Sigmoid colon (tissue), 7 donors: ENCODE measurements around the gene TFAM. TPM values are rescaled to one million over a fixed set of nuclear protein-coding genes. Genes with fewer than 3 reads are reported as not detected.

Experiments used
- DNase-seq: peaks from one replicate; pipeline ENCODE4 v3.0.0-alpha.2; 2019
- H3K27ac ChIP-seq, 4 donors: fragments of 200-600 bp; sonication (generic); one replicate each; pipeline ENCODE4 v1.5.1; 2016 to 2019; ENCODE audit warnings: mild to moderate bottlenecking in 1 of 4
- H3K27me3 ChIP-seq, 3 donors: fragments of 200-600 bp; sonication (generic); one replicate each; pipeline ENCODE4 v1.5.1; 2019; ENCODE audit warnings: mild to moderate bottlenecking in 1 of 3
- H3K36me3 ChIP-seq, 4 donors: fragments of 200-600 bp; sonication (generic); one replicate each; pipeline ENCODE4 v1.5.1; 2016 to 2019
- H3K4me1 ChIP-seq, 4 donors: fragments of 200-600 bp; sonication (generic); one replicate each; pipeline ENCODE4 v1.5.1; 2017 to 2019
- H3K4me3 ChIP-seq, 4 donors: fragments of 200-600 bp; sonication (generic); one replicate each; pipeline ENCODE4 v1.5.1; 2017 to 2019; ENCODE audit warnings: mild to moderate bottlenecking in 2 of 4, moderate library complexity in 1 of 4
- H3K9me3 ChIP-seq, 4 donors: fragments of 200-600 bp in 3 of 4; sonication (generic) in 3 of 4; one replicate each; pipeline versions ENCODE4 v1.5.1 to v1.6.1; 2013 to 2019
- EP300 ChIP-seq, 4 donors: sonication (generic); formaldehyde crosslinking; IDR thresholded peaks; one replicate each; pipeline ENCODE4 v1.6.1; 2017; ENCODE audit warnings: antibody characterized with exemption in 4 of 4
- POLR2A ChIP-seq, 2 donors: fragments of 450-650 bp; IDR thresholded peaks; one replicate each; pipeline ENCODE4 v1.6.1; 2016; ENCODE audit warnings: antibody characterized with exemption in 2 of 2, mild to moderate bottlenecking in 2 of 2, moderate library complexity in 2 of 2
- POLR2AphosphoS5 ChIP-seq, 4 donors: sonication (generic); formaldehyde crosslinking; IDR thresholded peaks; one replicate each; pipeline ENCODE4 v1.6.1; 2017; ENCODE audit warnings: antibody characterized with exemption in 4 of 4
- WGBS, 2 donors: extraction: QIAGEN DNeasy Blood & Tissue Kit; methylation state at CpG; one replicate each; pipeline ENCODE4 v1.1.7; 2013; 5-methylcytosine and 5-hydroxymethylcytosine counted together
- intact Hi-C: fragments of 100-400 bp; cut with DNase I; formaldehyde crosslinking; loops from one replicate; pipeline ENCODE4 v1.15.1; 2023
- polyA plus RNA-seq, 3 donors: library from polyadenylated mRNA; stranded (reverse); fragments of 200-250 nt; gene quantifications; one replicate each; pipeline ENCODE4 v1.2.3, GENCODE V29; 2013
- total RNA-seq, 4 donors: library from RNA; depleted of rRNA; stranded (reverse); fragments of >200 nt; gene quantifications; one replicate each; pipeline ENCODE4 v1.1.0, GENCODE V29; 2016
- TF ChIP-seq, protein P1 (sequence below), 4 experiments: fragments of 450-650 bp in 3 of 4; fragments of 200-600 bp in 1 of 4; IDR thresholded peaks; one replicate each; pipeline ENCODE4 v1.5.1; 2016 to 2019; ENCODE audit warnings: antibody characterized with exemption in 4 of 4, mild to moderate bottlenecking in 3 of 4, moderate library complexity in 2 of 4
- donor health status: healthy with polysubstance abuse.
- donor health status: Bipolar disorder and iron deficiency.
- donor health status: healthy.

Gene TFAM
- total and polyA plus RNA-seq, 7 donors = 10.8 to 27.1 (median 22.2) TPM

DNA sequence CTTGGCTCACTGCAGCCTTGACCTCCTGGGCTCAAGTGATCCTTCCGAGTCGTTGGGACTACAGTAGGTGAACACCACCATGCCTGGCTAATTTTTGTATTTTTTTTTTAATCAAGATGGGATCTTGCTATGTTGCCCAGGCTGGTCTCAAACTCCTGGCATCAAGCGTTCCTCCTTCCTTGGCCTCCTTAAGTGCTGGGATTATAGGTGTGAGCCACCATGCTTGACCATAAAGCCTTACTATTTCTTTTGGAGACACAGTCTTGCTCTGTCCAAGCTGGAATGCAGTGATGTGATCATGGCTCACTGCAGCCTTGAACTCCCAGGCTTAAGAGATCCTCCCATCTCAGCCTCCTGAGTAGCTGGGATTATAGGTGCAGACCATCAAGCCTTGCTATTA lies 12.6 kb downstream of the TFAM start:
- DNase-seq = no peak
- Histone ChIP-seq H3K9me3 (no peaks in the 10 kb centered on the region), H3K27ac (no peak overlapping the region), H3K36me3 (peaks cover 6 to 56% (median 22%) of the 10 kb centered on the region in 4 donors), H3K27me3 (no peaks in the 10 kb centered on the region), H3K4me1 (no peaks in the 10 kb centered on the region), H3K4me3 (no peak overlapping the region)
- whole genome bisulfite sequencing, 2 donors = 96 to 98% methylated on average over 3 of the region's 3 CpGs
- TF ChIP-seq POLR2AphosphoS5 (IDR thresholded peaks at IDR 0.05) (no peak), EP300 (IDR thresholded peaks at IDR 0.05) (no peak), POLR2A (IDR thresholded peaks at IDR 0.05) (no peak)
- TF ChIP-seq, protein P1, sequence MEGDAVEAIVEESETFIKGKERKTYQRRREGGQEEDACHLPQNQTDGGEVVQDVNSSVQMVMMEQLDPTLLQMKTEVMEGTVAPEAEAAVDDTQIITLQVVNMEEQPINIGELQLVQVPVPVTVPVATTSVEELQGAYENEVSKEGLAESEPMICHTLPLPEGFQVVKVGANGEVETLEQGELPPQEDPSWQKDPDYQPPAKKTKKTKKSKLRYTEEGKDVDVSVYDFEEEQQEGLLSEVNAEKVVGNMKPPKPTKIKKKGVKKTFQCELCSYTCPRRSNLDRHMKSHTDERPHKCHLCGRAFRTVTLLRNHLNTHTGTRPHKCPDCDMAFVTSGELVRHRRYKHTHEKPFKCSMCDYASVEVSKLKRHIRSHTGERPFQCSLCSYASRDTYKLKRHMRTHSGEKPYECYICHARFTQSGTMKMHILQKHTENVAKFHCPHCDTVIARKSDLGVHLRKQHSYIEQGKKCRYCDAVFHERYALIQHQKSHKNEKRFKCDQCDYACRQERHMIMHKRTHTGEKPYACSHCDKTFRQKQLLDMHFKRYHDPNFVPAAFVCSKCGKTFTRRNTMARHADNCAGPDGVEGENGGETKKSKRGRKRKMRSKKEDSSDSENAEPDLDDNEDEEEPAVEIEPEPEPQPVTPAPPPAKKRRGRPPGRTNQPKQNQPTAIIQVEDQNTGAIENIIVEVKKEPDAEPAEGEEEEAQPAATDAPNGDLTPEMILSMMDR (IDR thresholded peaks at IDR 0.05) = no peak
- intact Hi-C loops = no loop called here

DNA sequence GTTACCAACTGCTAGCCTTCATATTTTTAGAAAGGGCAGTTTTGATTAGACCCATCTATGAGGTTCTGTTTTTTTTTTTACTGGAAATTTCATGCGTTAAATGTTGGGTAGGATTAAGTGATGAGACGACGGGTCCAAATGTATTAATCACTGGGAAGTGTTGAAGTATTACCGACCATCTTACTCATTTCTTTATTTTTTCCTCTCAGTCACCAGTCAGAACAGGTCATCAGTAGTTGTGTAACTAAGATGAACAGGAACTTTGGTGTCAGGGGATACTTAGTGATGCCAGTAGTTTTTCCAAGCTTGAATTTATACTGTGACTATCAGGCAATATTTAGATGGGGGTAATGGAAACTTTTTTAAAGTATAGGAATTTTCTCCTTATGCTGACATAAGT lies 14.2 kb downstream of the TFAM start:
- no peaks in the 10 kb centered on the region for H3K4me1 ChIP-seq
- DNase-seq = no peak
- peaks cover 6 to 40% (median 14%) of the 10 kb centered on the region in 4 donors for H3K36me3 ChIP-seq
- no peaks in the 10 kb centered on the region for H3K27me3 ChIP-seq
- no peaks in the 10 kb centered on the region for H3K9me3 ChIP-seq
- H3K4me3 ChIP-seq = no peak overlapping the region
- WGBS, 2 donors = 86 to 88% methylated on average over 4 of the region's 4 CpGs
- TF ChIP-seq EP300 (IDR thresholded peaks at IDR 0.05) = no peak
- TF ChIP-seq, protein P1 (IDR thresholded peaks at IDR 0.05) = no peak
- intact Hi-C loops = no loop called here
- no peak overlapping the region for H3K27ac ChIP-seq

DNA sequence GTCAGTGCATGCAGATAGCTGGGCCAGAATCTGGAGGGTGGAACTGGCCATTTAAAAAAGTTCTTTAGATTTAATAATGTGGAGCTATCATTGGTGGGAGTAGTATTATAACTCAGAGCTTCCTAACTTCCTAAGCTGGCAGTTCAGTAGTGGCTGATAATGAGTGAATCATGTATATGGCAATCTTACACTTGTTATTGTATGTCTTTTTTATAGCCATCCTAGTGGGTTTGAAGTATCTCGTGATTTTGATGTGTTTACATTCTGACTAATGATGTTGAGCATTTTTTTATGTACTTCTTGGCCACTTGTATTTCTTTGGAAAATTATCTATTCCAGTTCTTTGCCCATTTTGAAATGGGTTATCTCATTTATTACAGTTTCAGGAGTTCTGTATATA lies 15.4 kb downstream of the TFAM start:
- Histone ChIP-seq H3K9me3 (no peaks in the 10 kb centered on the region), H3K27me3 (no peaks in the 10 kb centered on the region), H3K4me3 (no peak overlapping the region), H3K4me1 (no peaks in the 10 kb centered on the region), H3K27ac (no peak overlapping the region), H3K36me3 (peaks cover 0 to 28% (median 4%) of the 10 kb centered on the region in 4 donors)
- DNase-seq = no peak
- WGBS, 2 donors = 22 to 62% methylated on average over 1 of the region's 1 CpG
- TF ChIP-seq POLR2AphosphoS5 (IDR thresholded peaks at IDR 0.05) = no peak
- no peak for TF ChIP-seq EP300 (IDR thresholded peaks at IDR 0.05)
- TF ChIP-seq, protein P1 (IDR thresholded peaks at IDR 0.05) = no peak
- no peak for TF ChIP-seq POLR2A (IDR thresholded peaks at IDR 0.05)
- intact Hi-C loops = no loop called here

DNA sequence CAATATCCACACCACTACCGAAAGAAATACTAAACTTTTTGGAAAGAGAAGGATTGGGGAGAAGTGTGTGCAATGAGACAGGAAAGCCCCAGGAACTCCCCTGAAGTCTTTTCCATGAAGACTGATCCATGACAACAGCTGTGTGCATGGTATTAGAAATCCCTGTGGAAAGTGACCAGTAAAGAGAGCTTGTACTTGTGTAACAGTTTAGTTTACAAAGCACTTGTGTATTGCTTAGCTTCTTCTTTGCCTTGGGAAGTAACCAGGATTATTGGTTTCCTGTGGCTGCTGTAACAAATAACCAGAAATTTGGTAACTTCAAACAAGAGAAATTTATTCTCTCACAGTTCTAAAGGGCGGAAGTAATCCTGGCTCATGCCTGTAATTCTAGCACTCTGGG lies 18.8 kb downstream of the TFAM start:
- Histone ChIP-seq H3K36me3 (no peaks in the 10 kb centered on the region), H3K27ac (no peak overlapping the region), H3K9me3 (no peaks in the 10 kb centered on the region), H3K4me3 (no peak overlapping the region), H3K4me1 (no peaks in the 10 kb centered on the region), H3K27me3 (no peaks in the 10 kb centered on the region)
- WGBS, 2 donors = 88 to 93% methylated on average over 2 of the region's 2 CpGs
- DNase-seq = no peak
- TF ChIP-seq, protein P1 (IDR thresholded peaks at IDR 0.05) = no peak
- TF ChIP-seq POLR2AphosphoS5 (IDR thresholded peaks at IDR 0.05) (no peak), POLR2A (IDR thresholded peaks at IDR 0.05) (no peak), EP300 (IDR thresholded peaks at IDR 0.05) (no peak)
- intact Hi-C loops = no loop called here

DNA sequence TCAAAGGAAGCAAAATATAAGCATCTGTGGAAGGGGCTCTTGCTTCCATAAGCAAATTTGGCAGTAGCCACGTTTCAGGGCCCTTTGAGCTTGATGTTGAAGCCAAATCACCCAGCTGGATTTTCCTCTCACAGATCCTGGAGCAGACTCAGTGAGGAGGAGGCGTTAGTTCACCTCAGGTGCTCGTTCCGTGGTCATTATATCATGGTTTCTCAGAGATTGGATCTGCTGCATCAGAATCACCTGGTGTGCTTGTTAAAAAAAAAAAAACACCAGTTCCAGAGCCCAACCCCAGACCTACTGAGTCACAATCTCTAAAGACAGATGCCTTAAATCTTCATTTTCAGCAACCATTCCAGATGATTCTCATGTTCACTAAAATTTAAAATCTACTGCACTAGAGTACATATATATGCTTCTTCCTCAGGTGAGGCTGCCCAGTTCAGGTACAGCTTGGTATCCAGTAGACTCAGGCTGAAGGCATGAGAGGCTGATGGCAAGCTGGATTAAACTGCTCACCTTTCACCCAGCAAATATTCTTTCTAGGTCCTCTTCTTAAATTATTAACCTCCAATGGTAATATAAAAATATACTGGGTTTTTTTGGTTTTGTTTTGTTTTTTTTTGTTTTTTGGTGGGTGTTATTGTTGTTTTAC lies 24.9 kb downstream of the TFAM start:
- Histone ChIP-seq H3K27me3 (no peaks in the 10 kb centered on the region), H3K36me3 (no peaks in the 10 kb centered on the region), H3K4me1 (peaks cover 0 to 5% (median 0%) of the 10 kb centered on the region in 4 donors), H3K27ac (no peak overlapping the region), H3K9me3 (no peaks in the 10 kb centered on the region), H3K4me3 (no peak overlapping the region)
- WGBS, 2 donors = 75% methylated on average over 4 of the region's 4 CpGs
- intact Hi-C loops = loop anchor here (10.0 kb wide), 1 partner anchor 375 kb away; no protein-coding TSS in a partner anchor
- TF ChIP-seq, protein P1 (IDR thresholded peaks at IDR 0.05) = no peak
- TF ChIP-seq POLR2A (IDR thresholded peaks at IDR 0.05) = no peak
- no peak for TF ChIP-seq POLR2AphosphoS5 (IDR thresholded peaks at IDR 0.05)
- TF ChIP-seq EP300 (IDR thresholded peaks at IDR 0.05) = no peak
- DNase-seq = no peak
